ENCODE measurements around the gene IFNGR2. TPM values are rescaled to one million over a fixed set of nuclear protein-coding genes. Genes with fewer than 3 reads are reported as not detected.
"Not testable (repeated sequence)": the region's sequence is repeated elsewhere in the genome, so short reads cannot be mapped to it uniquely, and the experiment has no call there.

Gene IFNGR2
- total RNA-seq, 2 donors from 2014 or later: 88.1 to 122 TPM

DNA sequence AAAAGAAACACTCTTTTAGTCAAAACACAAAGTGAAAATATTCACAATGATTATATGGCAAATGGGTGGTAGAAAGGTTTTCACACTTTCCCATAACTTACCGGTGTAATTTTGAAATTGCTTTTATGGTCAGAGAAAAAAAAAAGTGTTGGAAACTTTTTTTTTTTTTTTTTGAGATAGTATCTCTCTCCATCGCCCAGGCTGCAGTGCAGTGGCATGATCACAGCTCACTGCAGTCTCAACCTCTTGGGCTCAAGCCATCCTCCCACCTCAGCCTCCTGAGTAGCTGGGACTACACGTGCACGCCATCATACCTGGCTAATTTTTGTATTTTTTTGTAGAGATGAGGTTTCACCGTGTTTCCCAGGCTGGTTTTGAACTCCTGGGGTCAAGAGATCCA is 3.3 kb downstream of the IFNGR2 start:
- Histone ChIP-seq H3K36me3 (no peaks in the 10 kb centered on the region), H3K4me3 (no peak overlapping the region), H3K27me3 (replicated peaks; ENCODE audit: insufficient read depth) (no peaks in the 10 kb centered on the region), H3K4me1 (replicated peaks) (no peaks in the 10 kb centered on the region), H3K27ac (no peak overlapping the region), H3K9me3 (no peaks in the 10 kb centered on the region)
- no peak for TF ChIP-seq POLR2AphosphoS5 (IDR thresholded peaks at IDR 0.05)
- TF ChIP-seq, protein P1, sequence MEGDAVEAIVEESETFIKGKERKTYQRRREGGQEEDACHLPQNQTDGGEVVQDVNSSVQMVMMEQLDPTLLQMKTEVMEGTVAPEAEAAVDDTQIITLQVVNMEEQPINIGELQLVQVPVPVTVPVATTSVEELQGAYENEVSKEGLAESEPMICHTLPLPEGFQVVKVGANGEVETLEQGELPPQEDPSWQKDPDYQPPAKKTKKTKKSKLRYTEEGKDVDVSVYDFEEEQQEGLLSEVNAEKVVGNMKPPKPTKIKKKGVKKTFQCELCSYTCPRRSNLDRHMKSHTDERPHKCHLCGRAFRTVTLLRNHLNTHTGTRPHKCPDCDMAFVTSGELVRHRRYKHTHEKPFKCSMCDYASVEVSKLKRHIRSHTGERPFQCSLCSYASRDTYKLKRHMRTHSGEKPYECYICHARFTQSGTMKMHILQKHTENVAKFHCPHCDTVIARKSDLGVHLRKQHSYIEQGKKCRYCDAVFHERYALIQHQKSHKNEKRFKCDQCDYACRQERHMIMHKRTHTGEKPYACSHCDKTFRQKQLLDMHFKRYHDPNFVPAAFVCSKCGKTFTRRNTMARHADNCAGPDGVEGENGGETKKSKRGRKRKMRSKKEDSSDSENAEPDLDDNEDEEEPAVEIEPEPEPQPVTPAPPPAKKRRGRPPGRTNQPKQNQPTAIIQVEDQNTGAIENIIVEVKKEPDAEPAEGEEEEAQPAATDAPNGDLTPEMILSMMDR (IDR thresholded peaks at IDR 0.05): no peak
- no peak for TF ChIP-seq POLR2A (IDR thresholded peaks at IDR 0.05)
- DNase-seq (ENCODE audit: low spot score): no peak
- intact Hi-C loops (cut with DNase I): no loop called here
- 48% methylated on average over 5 of the region's 5 CpGs for WGBS

DNA sequence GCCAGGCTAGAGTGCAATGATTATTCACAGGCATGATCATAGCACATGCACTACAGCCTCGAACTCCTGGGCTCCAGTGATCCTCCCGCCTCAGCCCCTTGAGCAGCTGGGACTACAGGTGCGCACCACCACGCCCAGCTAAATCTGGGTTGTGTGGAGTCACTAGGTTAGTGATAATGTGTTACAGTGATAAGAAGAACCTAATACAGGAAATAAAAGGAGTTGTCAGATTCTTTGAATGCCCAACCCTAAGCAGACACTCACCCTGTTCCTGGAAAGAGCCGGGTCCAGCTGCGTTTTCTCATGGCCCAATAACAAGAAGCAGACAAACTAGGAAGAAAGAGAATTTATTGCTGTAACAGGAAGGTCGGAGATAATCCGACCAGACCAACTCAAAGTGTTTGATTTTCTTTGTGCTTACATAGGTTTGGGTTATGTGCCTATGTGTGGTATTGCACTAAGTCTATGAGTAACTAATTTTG is 8.8 kb downstream of the IFNGR2 start:
- WGBS: 59% methylated on average over 8 of the region's 8 CpGs
- no peaks in the 10 kb centered on the region for H3K27me3 ChIP-seq (replicated peaks; ENCODE audit: insufficient read depth)
- H3K4me1 ChIP-seq (replicated peaks): no peaks in the 10 kb centered on the region
- H3K27ac ChIP-seq: no peak overlapping the region
- H3K9me3 ChIP-seq: no peaks in the 10 kb centered on the region
- no peak overlapping the region for H3K4me3 ChIP-seq
- TF ChIP-seq POLR2AphosphoS5 (IDR thresholded peaks at IDR 0.05): no peak
- TF ChIP-seq, protein P1 (IDR thresholded peaks at IDR 0.05): no peak
- no peak for TF ChIP-seq POLR2A (IDR thresholded peaks at IDR 0.05)
- DNase-seq (ENCODE audit: low spot score): no peak
- no peaks in the 10 kb centered on the region for H3K36me3 ChIP-seq
- intact Hi-C loops (cut with DNase I): no loop called here

DNA sequence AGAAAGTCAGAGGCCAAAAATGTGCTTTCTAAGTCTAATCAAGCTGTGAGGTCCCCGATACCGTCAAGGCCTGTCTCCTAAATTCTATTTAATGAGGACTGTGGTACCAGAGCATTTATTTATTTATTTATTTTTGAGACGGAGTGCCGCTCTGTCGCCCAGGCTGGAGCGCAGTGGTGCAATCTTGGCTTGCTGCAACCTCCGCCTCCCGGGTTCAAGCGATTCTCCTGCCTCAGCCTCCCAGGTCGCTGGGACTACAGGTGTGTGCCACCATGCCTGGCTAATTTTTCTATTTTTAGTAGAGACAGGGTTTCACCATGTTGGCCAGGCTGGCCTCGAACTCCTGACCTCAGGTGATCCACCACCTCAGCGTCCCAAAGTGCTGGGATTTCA is 9.2 kb downstream of the IFNGR2 start:
- peak overlapping the region in 1 of 2 donors; percentile 37 for H3K27ac ChIP-seq
- H3K36me3 ChIP-seq; H3K9me3 ChIP-seq; intact Hi-C loops (cut with DNase I); DNase-seq (ENCODE audit: low spot score); H3K27me3 ChIP-seq (replicated peaks; ENCODE audit: insufficient read depth); H3K4me3 ChIP-seq; H3K4me1 ChIP-seq (replicated peaks): not testable (repeated sequence)
- 83% methylated on average over 12 of the region's 12 CpGs for WGBS

DNA sequence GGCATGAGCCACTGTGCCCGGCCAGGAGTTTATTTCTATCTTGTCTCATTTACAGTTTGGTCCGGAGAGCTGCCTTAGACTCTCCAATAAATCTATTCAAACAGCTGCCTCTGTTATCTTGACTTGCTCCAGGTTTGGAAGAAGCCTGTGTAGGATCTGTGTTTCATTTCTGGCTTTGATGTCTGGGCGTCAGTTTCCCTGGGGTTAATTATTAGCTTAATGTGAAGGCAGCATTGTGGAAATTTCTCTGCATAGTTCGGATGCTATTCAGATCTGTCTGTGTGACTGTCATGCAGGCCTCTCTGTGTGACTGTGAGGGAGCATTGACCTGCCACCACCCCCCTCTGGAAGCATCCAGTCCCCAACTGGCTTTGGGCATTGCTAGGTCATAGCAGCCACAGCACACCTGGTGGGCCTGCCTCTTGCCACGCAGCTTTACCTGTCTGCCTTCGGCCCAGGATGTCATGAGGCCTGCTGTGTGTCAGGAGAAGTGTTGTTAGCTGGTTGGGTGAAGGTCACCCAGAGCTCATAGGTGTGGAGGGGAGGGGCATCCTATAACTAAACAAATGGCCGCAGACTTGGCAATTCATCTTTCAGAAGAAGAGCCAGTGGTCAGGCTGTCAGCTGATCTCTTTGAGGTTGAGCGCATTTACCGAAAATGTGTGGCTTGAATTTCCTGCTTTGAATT is 9.8 kb downstream of the IFNGR2 start:
- WGBS: 39% methylated on average over 9 of the region's 9 CpGs
- H3K27me3 ChIP-seq (replicated peaks; ENCODE audit: insufficient read depth): no peaks in the 10 kb centered on the region
- no peak for DNase-seq (ENCODE audit: low spot score)
- no peak for TF ChIP-seq POLR2A (IDR thresholded peaks at IDR 0.05)
- TF ChIP-seq, protein P1 (IDR thresholded peaks at IDR 0.05): no peak
- TF ChIP-seq POLR2AphosphoS5 (IDR thresholded peaks at IDR 0.05): no peak
- no peaks in the 10 kb centered on the region for H3K9me3 ChIP-seq
- H3K36me3 ChIP-seq: no peaks in the 10 kb centered on the region
- intact Hi-C loops (cut with DNase I): no loop called here
- no peaks in the 10 kb centered on the region for H3K4me1 ChIP-seq (replicated peaks)
- peak overlapping the region in 1 of 2 donors; percentile 37 for H3K27ac ChIP-seq
- no peak overlapping the region for H3K4me3 ChIP-seq

DNA sequence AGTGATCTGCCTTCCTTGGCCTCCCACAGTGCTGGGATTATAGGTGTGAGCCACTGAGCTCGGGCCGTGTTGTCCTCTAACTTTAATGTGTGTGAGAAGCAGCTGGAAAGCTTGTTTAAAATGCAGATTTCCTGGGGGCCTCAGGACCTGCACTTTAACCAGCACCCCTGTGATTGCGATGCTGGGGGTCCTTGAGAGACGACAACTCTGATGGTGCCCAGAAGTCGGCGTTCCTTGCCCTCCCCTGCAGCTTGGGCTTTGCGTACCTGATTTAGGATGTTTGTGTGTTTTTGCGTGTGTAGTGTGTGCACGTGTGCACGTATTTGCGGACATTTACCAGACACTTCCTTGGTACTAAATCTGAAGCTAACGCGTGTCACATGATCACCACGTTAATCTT is 10.9 kb downstream of the IFNGR2 start:
- Histone ChIP-seq H3K27ac (no peak overlapping the region), H3K4me1 (replicated peaks) (no peaks in the 10 kb centered on the region), H3K9me3 (no peaks in the 10 kb centered on the region), H3K4me3 (no peak overlapping the region), H3K27me3 (replicated peaks; ENCODE audit: insufficient read depth) (no peaks in the 10 kb centered on the region), H3K36me3 (no peaks in the 10 kb centered on the region)
- intact Hi-C loops (cut with DNase I): no loop called here
- no peak for DNase-seq (ENCODE audit: low spot score)
- TF ChIP-seq, protein P1 (IDR thresholded peaks at IDR 0.05): no peak
- no peak for TF ChIP-seq POLR2A (IDR thresholded peaks at IDR 0.05)
- no peak for TF ChIP-seq POLR2AphosphoS5 (IDR thresholded peaks at IDR 0.05)
- WGBS: 94% methylated on average over 14 of the region's 14 CpGs
